ENCODE data around the gene SPPL3.
"Not testable (repeated sequence)": the region's sequence is repeated elsewhere in the genome, so short reads cannot be mapped to it uniquely, and the experiment has no call there.

SPPL3 gene

GRCh38 chr12:120841525-120841924 lies 62.6 kb downstream of the SPPL3 start:
- no peak for FAIRE-seq

GRCh38 chr12:120839503-120839902 lies 64.7 kb downstream of the SPPL3 start:
- no peak for FAIRE-seq

GRCh38 chr12:120838629-120839383 lies 65.4 kb downstream of the SPPL3 start:
- FAIRE-seq, result not testable (repeated sequence)

GRCh38 chr12:120836114-120836684 lies 68.0 kb downstream of the SPPL3 start:
- no peak for FAIRE-seq

- no peak for FAIRE-seq
Observed at GRCh38 chr12:120835657-120836056, 68.5 kb downstream of the SPPL3 start.

GRCh38 chr12:120835304-120835612 lies 68.9 kb downstream of the SPPL3 start:
- FAIRE-seq, result no peak

GRCh38 chr12:120834489-120835303 lies 69.5 kb downstream of the SPPL3 start:
- no peak for FAIRE-seq

- no peak for FAIRE-seq
Observed at GRCh38 chr12:120833849-120834248, 70.3 kb downstream of the SPPL3 start.

- FAIRE-seq, result no peak
Observed at GRCh38 chr12:120832737-120833136, 71.4 kb downstream of the SPPL3 start.

- no peak for FAIRE-seq
Observed at GRCh38 chr12:120831648-120832267, 72.4 kb downstream of the SPPL3 start.

GRCh38 chr12:120830966-120831365 lies 73.2 kb downstream of the SPPL3 start:
- no peak for FAIRE-seq

GRCh38 chr12:120830052-120830940 lies 73.9 kb downstream of the SPPL3 start:
- FAIRE-seq, result no peak

- FAIRE-seq, result no peak
Observed at GRCh38 chr12:120826335-120826734, 77.8 kb downstream of the SPPL3 start.

GRCh38 chr12:120825337-120825736 lies 78.8 kb downstream of the SPPL3 start:
- no peak for FAIRE-seq

GRCh38 chr12:120822832-120823503 lies 81.2 kb downstream of the SPPL3 start:
- FAIRE-seq, result no peak

GRCh38 chr12:120821878-120822277 lies 82.3 kb downstream of the SPPL3 start:
- no peak for FAIRE-seq

GRCh38 chr12:120820884-120821510 lies 83.2 kb downstream of the SPPL3 start:
- FAIRE-seq, result no peak

- no peak for FAIRE-seq
Observed at GRCh38 chr12:120818416-120818815, 85.7 kb downstream of the SPPL3 start.

GRCh38 chr12:120817559-120818330 lies 86.4 kb downstream of the SPPL3 start:
- no peak for FAIRE-seq

- FAIRE-seq, result peak; percentile 30
Observed at GRCh38 chr12:120816363-120816762, 87.8 kb downstream of the SPPL3 start.
